ENCODE results near the gene SLC26A11.
"Not testable (repeated sequence)": the region's sequence is repeated elsewhere in the genome, so short reads cannot be mapped to it uniquely, and the experiment has no call there.

SLC26A11 gene

DNA sequence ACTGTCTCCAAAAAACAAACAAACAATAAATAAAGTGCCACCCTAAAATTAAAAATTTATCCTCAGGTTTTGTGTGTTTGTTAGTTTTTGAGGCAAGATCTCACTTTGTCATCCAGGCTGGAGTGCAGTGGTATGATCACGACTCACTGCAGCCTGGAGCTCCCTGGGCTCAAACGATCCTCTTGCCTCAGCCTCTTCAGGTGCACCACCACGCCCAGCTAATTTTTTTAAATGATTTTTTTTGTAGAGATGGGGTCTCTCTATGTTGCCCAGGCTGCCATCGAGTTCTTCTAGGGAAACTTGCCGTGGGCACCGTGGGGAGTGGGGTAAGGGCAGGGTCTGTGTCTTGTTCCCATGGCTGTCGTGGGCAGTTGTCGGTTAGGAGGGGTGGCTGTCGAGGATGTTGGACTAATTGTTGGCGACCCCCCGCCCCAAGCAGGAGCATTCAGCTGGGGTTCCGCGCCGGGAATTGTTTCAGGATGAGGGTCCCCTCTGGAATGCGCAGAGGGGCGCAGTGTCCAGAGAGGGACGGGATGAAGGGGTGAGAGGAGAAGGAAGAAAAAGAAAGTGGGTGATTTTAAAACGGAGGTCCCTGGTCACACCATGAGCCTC lies 39.3 kb downstream of the SLC26A11 start:
- no peak for DNase-seq (ENCODE audit: insufficient read length, low spot score)
- no peak for FAIRE-seq

DNA sequence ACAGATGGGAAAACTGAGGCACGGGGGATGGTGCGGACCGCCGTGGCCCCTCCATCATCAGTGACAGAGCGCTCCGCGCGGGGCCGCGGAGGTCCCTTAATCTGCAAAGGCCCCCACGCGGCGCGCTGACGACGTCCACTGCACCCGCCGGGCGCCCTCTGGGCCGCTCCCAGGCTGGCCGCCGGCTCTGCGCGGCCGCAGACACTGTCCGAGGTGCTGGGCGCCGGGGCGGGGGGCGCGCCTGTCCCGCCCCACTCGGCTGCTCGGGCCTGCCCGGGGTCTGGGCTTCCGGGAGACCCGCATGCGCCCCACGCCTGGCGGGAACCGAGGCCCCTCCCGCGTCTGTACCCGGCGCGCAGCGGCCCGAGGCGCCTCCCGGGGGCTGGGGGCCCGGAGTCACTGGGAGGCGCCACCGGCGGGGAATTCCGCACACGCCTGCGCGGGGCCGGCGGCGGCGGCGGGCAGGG lies 39.9 kb downstream of the SLC26A11 start:
- DNase-seq (ENCODE audit: insufficient read length, low spot score) = no peak
- FAIRE-seq = no peak

DNA sequence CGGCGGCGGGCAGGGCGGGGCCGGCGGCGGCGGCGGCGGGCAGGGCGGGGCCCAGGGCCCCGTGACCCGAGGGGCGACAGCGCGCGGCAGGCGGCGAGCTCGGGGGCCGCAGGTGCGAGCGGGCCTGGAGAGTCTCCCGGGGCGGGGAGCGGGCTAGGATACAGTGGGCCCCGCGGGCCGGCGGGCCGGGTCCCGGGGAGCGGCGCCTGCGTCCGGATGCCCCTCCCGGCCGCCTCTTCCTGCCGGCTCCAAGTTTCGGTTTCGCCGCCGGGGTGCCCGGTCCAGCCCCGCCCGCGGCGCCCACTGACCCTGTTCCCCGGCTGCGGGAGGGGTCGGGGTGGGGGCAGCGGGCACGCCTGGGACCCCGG lies 40.5 kb downstream of the SLC26A11 start, which contains the start of gene RNF213:
TSS of gene RNF213 (plus strand) at position 62 of the 368 bp plus-strand sequence. CDS start 2,830 bp downstream, outside the sequence.
- DNase-seq (ENCODE audit: insufficient read length, low spot score) (peak; percentile 68), FAIRE-seq (no peak)

DNA sequence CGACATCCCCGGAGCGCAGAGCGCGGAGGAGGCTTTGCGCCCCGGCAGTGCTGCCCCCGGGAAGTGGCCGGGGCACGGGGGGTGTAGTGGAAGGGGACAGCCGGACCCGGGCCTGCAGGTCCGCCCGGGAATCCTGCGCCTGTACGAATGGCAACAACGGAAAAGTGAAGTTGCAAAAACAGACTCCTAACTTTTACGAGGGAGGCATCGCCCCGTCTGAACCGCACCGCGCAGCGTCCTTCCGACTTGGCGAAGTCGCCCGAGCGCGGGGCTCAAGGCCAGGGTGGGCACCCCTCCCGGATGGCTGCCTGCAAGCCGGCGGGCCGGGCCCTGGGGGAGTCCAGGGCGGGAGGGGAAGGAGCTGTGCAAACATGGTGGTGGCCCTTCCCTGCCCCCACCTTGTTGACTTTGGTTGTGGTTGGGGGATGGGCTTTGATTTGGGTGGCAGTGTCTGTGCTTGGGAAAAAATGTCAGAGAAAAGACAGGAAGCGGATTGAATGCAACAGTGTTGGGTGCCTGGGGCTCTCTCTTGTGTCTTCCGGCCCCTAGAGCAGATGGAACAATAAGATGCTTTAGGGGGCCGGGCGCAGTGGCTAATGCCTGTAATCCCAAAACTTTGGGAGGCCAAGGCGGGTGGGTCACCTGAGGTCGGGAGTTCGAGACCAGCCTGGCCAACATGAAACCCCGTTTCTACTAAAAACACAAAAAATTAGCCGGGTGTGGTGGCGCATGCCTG lies 41.1 kb downstream of the SLC26A11 start:
- peak; percentile 47 for FAIRE-seq
- DNase-seq (ENCODE audit: insufficient read length, low spot score) = no peak

DNA sequence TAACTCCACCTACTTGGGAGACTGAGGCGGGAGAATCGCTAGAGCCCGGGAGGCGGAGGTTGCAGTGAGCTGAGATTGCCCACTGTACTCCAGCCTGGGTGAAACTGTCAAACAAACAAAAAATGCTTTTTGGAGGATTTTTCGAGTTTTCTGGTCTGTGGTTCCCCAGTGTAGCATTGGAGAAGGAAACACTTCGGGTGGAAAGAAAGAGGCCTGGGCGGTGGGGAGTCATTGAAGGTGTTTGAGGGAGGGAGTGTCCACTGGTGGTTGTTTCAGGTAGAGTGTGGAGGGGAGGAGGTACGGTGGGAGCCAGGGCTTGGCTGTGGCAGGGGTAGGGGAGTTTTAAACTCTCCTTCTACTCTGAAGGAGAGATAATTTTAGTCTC lies 41.7 kb downstream of the SLC26A11 start:
- FAIRE-seq (no peak), DNase-seq (ENCODE audit: insufficient read length, low spot score) (no peak)

GRCh38 chr17:80262291-80262690 lies 42.1 kb downstream of the SLC26A11 start:
- no peak for DNase-seq (ENCODE audit: insufficient read length, low spot score)
- no peak for FAIRE-seq

GRCh38 chr17:80262775-80263244 lies 42.6 kb downstream of the SLC26A11 start:
- FAIRE-seq (no peak), DNase-seq (ENCODE audit: insufficient read length, low spot score) (no peak)

DNA sequence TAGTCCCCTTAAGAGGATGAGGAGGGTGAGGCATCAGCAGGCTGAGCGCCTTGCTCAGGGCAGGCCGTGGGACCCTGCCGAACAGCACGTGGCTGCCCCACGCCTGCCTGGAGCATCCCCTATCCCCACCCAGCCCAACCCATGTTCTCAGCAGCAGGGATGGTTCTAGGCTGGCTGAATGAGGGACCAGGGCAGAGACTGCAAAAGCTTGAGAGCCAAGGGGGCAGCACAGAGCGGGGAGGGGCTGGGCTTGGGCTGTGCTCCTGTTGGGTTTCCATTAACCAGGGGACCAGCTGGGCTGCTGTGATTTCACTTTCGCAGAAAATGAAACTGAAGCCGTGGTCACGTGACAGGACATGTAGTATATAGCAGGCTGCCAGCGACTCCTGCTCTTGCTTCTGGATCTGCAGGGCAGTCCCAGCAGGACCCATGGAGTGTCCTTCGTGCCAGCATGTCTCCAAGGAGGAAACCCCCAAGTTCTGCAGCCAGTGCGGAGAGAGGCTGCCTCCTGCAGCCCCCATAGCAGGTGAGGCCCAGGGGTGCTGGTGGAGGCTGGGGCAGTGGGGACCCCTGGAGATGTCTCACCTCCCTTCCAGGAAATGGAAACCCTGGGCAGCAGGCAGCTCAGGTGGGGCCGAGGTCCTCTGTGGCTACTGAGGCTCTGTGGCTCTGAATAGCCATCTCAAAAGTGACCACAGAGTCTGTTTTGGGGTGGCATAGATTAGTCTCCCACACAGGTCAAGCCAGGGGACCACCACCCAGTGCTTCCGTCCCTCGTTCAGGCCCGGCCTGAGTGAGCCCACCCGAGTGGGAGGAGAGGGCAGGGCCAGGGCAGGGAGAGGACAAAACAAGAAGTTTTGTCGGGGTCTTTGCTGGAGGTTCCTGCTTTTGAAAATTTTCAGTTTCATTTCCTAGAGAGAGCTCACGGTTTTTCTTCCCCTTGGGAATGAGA lies 43.3 kb downstream of the SLC26A11 start:
- FAIRE-seq = peak; percentile 100
- peak; percentile 83 for DNase-seq (ENCODE audit: insufficient read length, low spot score)

- DNase-seq (ENCODE audit: insufficient read length, low spot score) = no peak
- FAIRE-seq = no peak
Measured at GRCh38 chr17:80264205-80265075, 44.2 kb downstream of the SLC26A11 start.

DNA sequence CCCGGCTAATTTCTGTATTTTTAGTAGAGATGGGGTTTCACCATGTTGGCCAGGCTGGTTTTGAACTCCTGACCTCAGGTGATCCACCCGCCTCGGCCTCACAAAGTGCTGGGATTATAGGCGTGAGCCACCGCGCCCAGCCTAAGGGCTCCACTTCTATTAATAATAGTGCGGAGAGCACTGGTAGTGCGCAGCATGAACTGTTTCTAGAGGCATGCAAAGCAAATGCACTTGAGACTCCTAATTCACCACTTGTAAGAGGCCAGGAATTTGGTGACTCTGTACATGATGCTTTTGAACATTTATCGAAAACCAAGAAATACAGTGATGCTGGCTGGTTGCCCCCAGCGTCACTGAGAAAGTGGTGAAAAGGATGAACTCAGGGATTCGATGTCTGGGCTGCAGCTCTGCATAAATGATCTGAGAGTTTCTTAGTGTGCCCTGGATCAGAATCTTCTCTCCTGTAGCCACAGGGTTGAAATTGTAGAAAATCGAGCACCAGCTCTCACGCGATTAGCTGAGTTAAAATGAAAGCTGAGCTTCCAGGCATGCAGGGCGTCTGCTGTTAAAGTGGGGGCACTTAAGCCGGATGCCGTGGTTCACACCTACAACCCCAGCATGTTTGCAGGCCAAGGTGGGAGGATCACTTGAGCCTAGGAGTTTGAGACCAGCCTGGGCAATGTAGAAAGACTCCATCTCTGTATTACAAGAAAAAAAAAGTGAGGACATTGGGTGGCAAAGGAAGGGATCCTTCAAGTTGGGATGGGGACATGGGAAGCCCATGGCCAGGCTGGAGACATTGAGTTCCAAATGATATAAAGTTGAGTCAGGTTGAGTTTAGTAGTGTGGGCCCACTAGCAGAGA lies 45.2 kb downstream of the SLC26A11 start:
- DNase-seq (ENCODE audit: insufficient read length, low spot score) (peak; percentile 70), FAIRE-seq (peak; percentile 95)

DNA sequence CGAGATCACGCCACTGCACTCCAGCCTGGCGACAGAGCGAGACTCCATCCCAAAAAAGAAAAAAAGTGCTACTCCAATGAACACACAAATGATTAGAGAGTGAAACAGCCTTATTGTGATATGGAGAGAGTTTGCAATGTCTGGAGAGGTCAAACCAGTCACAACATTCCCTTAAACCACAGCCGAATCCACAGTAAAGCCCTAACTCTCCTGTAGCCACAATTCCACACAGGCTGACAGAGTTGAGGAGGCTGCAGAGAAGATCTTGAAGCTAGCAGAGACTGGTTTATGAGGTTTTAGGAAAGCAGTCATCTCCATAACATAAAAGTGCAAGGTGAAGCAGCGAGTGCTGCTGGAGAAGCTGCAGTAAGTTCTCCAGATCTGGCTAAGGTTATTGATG lies 47.2 kb downstream of the SLC26A11 start:
- no peak for DNase-seq (ENCODE audit: insufficient read length, low spot score)
- FAIRE-seq = no peak

- DNase-seq (ENCODE audit: insufficient read length, low spot score) (no peak), FAIRE-seq (no peak)
Measured at GRCh38 chr17:80268427-80268826, 48.2 kb downstream of the SLC26A11 start.

- FAIRE-seq = no peak
- no peak for DNase-seq (ENCODE audit: insufficient read length, low spot score)
Measured at GRCh38 chr17:80269405-80269807, 49.2 kb downstream of the SLC26A11 start.

- FAIRE-seq (no peak), DNase-seq (ENCODE audit: insufficient read length, low spot score) (no peak)
Measured at GRCh38 chr17:80270104-80270503, 49.9 kb downstream of the SLC26A11 start.

- FAIRE-seq = no peak
Measured at GRCh38 chr17:80270836-80271235, 50.6 kb downstream of the SLC26A11 start.

GRCh38 chr17:80272366-80272765 lies 52.1 kb downstream of the SLC26A11 start:
- no peak for DNase-seq (ENCODE audit: insufficient read length, low spot score)
- FAIRE-seq = no peak

More at GRCh38 chr17:80270836-80271235, 50.6 kb downstream of the SLC26A11 start:
- no peak for DNase-seq (ENCODE audit: insufficient read length, low spot score)

- DNase-seq (ENCODE audit: insufficient read length, low spot score) = no peak
- no peak for FAIRE-seq
Measured at GRCh38 chr17:80274331-80274730, 54.1 kb downstream of the SLC26A11 start.

DNA sequence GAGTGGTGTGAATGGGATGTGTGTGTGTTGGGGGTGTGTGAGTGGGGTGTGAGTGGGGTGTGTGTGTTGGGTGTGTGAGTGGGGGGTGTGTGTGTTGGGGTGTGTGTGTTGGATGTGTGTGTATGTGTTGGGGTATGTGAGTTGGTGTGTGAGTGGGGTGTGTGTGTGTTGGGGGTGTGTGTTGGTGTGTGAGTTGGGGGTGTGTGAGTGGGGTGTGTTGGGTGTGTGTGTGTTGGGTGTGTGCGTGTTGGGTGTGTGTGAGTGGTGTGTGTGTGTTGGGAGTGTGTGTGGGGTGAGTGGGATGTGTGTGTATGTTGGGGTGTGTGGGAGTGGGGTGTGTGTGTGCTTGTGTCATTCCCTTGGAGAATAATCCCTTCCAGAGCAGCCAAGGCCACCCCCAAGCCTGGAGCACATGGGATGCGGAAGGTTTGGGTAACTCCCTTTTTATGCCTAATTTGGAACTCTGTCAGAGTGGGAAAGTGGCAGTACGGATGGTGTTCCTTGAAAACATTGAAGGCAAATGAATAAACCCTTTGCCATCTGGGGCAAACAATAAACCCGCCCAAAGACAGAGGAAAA lies 54.7 kb downstream of the SLC26A11 start:
- no peak for FAIRE-seq
- DNase-seq (ENCODE audit: insufficient read length, low spot score) = no peak

GRCh38 chr17:80275857-80276256 lies 55.6 kb downstream of the SLC26A11 start:
- FAIRE-seq; DNase-seq (ENCODE audit: insufficient read length, low spot score): not testable (repeated sequence)

Data from GM19239 (cell line).